Upper lobe of right lung (tissue), 1 donor: ENCODE data around the gene PLAAT4. TPM values are rescaled to one million over a fixed set of nuclear protein-coding genes. Genes with fewer than 3 reads are reported as not detected.
A peak's percentile ranks its signal among the peaks of the same experiment; 100 is the strongest.

Source experiments
- ATAC-seq: fragments of 200-7000 bp; cut with Tn5 transposase; one replicate; pipeline ENCODE4 v1.9.1; 2020; ENCODE audit warnings: mild to moderate bottlenecking, moderate library complexity
- DNase-seq: peaks from one replicate; pipeline ENCODE4 v3.0.0-alpha.2; 2020
- H3K27ac ChIP-seq: fragments of 200-600 bp; one replicate; pipeline ENCODE4 v1.8.0; 2022
- H3K27me3 ChIP-seq: fragments of 200-600 bp; one replicate; pipeline ENCODE4 v1.8.0; 2022; ENCODE audit warnings: mild to moderate bottlenecking
- H3K36me3 ChIP-seq: fragments of 200-600 bp; one replicate; pipeline ENCODE4 v1.8.0; 2022
- H3K4me1 ChIP-seq: fragments of 200-600 bp; one replicate; pipeline ENCODE4 v1.8.0; 2022
- H3K4me3 ChIP-seq: fragments of 200-600 bp; one replicate; pipeline ENCODE4 v1.8.0; 2022; ENCODE audit warnings: mild to moderate bottlenecking
- H3K9me3 ChIP-seq: fragments of 200-600 bp; one replicate; pipeline ENCODE4 v1.8.0; 2022
- intact Hi-C: fragments of 100-400 bp; cut with DNase I; formaldehyde crosslinking; loops from one replicate; pipeline ENCODE4 v1.11.0; 2022
- total RNA-seq: library from RNA; stranded (reverse); fragmentation: NEBNext Ultra II Directional; extraction: Animal tissue kit (Norgen Biotek cat#: 25700); gene quantifications from one replicate; pipeline ENCODE4 v1.2.1, GENCODE V29; 2021
- TF ChIP-seq, protein P1 (sequence below): fragments of 200-600 bp; IDR thresholded peaks from one replicate; pipeline ENCODE4 v1.8.0; 2022; ENCODE audit warnings: antibody characterized with exemption
- donor health status: DM: no; HTN: yes; CAD: no; lungs with severe emphysema.

The PLAAT4 gene
- total RNA-seq, 1 donor from 2014 or later: 185 TPM

DNA sequence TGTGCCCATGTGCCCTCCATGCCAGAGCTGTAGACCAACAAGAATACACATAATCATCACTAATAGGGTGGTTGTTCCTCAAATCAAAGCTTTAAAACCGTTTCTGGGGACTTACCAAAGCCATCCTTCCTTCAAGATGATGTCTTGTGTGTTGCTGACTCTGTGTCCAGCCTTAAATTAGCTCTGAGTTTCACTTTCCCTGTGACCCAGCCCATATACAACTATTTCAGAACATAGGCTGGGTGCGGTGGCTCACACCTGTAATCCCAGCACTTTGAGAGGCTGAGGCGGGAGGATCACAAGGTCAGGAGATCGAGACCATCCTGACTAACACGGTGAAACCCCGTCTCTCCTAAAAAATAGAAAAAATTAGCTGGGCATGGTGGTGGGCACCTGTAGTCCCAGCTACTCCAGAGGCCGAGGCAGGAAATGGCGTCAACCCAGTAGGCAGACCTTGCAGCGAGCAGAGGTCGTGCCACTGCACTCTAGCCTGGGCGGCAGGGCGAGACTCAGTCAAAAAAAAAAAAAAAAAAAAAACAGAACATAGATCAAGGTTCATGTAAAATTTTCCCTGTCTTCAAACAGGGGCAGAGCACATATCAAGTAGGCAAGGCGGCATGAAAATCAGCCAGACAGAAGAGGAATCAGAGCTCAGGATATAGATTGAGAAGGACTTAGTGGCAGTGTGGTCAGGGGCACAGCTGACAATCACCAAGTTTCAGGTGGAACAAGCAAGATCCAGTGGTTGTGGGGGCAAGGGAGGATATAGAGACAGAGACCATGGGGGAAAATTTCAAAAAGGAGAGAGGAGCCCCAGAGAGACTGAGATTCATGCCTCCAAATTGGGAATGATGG lies 26.8 kb downstream of the PLAAT4 start, which contains the start of gene PLAAT2:
Gene PLAAT2 (minus strand): TSS at position 179 of the 855 bp plus-strand sequence. CDS start 55 bp downstream, at position 124.
- Histone ChIP-seq H3K36me3 (no peaks in the 10 kb centered on the region), H3K27me3 (no peaks in the 10 kb centered on the region), H3K4me1 (peaks cover 25% of the 10 kb centered on the region), H3K9me3 (no peaks in the 10 kb centered on the region), H3K27ac (peak within 1 kb of the TSS; percentile 58), H3K4me3 (no peak within 1 kb of the TSS)
- DNase-seq: no peak
- no peak for ATAC-seq
- intact Hi-C loops: no loop called here
- TF ChIP-seq, protein P1, sequence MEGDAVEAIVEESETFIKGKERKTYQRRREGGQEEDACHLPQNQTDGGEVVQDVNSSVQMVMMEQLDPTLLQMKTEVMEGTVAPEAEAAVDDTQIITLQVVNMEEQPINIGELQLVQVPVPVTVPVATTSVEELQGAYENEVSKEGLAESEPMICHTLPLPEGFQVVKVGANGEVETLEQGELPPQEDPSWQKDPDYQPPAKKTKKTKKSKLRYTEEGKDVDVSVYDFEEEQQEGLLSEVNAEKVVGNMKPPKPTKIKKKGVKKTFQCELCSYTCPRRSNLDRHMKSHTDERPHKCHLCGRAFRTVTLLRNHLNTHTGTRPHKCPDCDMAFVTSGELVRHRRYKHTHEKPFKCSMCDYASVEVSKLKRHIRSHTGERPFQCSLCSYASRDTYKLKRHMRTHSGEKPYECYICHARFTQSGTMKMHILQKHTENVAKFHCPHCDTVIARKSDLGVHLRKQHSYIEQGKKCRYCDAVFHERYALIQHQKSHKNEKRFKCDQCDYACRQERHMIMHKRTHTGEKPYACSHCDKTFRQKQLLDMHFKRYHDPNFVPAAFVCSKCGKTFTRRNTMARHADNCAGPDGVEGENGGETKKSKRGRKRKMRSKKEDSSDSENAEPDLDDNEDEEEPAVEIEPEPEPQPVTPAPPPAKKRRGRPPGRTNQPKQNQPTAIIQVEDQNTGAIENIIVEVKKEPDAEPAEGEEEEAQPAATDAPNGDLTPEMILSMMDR: no peak

GRCh38 chr11:63564056-63564774 lies 27.6 kb downstream of the PLAAT4 start:
- TF ChIP-seq, protein P1: no peak
- intact Hi-C loops: no loop called here
- Histone ChIP-seq H3K4me3 (no peak overlapping the region), H3K27ac (peak overlapping the region; percentile 58), H3K36me3 (no peaks in the 10 kb centered on the region), H3K4me1 (peaks cover 25% of the 10 kb centered on the region), H3K27me3 (no peaks in the 10 kb centered on the region), H3K9me3 (no peaks in the 10 kb centered on the region)
- no peak for ATAC-seq
- DNase-seq: no peak

DNA sequence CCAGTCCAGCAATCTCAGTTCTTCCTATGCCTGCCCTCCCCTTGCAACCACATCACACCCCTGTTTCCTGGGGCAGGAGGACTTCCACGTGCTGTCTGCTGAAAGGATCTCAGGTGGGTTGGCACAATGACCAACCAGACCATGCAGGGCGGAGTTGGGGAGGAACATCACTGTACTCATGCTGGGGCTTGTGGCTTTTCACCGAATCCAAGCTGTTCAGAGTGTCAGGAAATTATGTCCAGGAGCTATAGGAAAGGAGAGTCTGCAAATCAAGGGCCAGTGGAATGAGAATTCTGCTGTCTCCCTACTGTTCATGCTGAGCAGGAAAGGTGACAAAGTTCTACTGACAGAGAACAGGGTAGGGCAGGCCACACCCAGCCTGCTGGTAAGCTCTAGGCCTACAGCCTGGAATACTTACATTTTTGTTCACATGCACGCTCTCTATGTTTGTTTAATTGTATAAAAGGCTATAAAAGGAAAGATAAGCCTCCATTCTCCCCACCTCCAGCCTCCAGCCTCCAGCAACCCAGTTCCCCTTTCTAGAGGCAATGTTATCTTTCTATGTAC lies 28.3 kb downstream of the PLAAT4 start:
- no peaks in the 10 kb centered on the region for H3K9me3 ChIP-seq
- H3K4me3 ChIP-seq: no peak overlapping the region
- ATAC-seq: peak; percentile 60
- peaks cover 19% of the 10 kb centered on the region for H3K4me1 ChIP-seq
- H3K27me3 ChIP-seq: no peaks in the 10 kb centered on the region
- TF ChIP-seq, protein P1: no peak
- H3K27ac ChIP-seq: peak overlapping the region; percentile 58
- intact Hi-C loops: no loop called here
- no peak for DNase-seq
- no peaks in the 10 kb centered on the region for H3K36me3 ChIP-seq

DNA sequence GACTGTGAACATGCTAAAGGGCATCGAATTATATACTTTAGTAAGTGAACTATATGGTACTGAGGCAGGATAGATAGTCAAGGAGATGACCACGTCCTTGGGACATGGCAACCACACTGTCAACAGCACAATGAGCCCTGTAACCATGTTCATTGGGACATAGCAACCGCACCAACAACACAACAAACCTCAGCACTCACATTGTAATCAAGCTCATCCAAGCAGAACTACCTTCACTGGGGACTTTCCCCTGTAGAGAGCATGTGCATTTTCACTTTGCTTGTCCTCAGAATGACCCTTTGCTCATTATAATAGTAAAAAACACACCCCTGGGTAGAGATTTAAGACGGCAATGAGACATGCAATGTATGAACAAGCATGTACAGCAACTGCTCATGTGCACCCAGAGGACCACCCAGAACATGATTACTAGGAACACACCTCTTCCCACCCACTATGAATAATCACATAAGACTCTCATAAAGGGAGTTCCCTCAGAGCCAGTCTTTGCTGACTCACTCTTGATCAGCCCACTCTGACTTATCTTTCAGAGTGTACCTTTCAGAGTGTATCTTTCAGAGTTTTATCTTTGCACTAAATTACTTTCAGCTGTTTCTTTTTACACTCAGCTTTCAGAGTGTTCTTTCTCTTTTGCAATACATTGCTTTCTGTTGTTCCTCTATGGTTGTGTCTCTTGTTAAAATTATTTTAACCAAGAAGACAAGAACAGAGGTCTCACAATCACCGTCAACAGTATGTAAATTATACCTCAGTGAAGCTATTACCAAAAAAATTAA lies 30.6 kb downstream of the PLAAT4 start:
- no peak for DNase-seq
- peak overlapping the region; percentile 27 for H3K27ac ChIP-seq

More for the DNA sequence above, 30.6 kb downstream of the PLAAT4 start:
- intact Hi-C loops: no loop called here
- Histone ChIP-seq H3K4me1 (peaks cover 15% of the 10 kb centered on the region), H3K9me3 (no peaks in the 10 kb centered on the region), H3K4me3 (no peak overlapping the region), H3K36me3 (no peaks in the 10 kb centered on the region), H3K27me3 (no peaks in the 10 kb centered on the region)
- TF ChIP-seq, protein P1: no peak
- ATAC-seq: peak; percentile 77
